Gastrocnemius medialis (tissue), 4 donors: Measurements from ENCODE around the gene CDC42. TPM values are rescaled to one million over a fixed set of nuclear protein-coding genes. Genes with fewer than 3 reads are reported as not detected.

Experiments used
- ATAC-seq, 2 donors: fragments of 150-250 bp; one replicate each; pipeline ENCODE4 v1.9.1; 2016
- DNase-seq, 2 donors: peaks; one replicate each; pipeline ENCODE4 v3.0.0-alpha.2; 2019
- H3K27ac ChIP-seq, 4 donors: fragments of 200-600 bp; sonication (generic); 1 replicate in 1 of 4; 2 replicates in 3 of 4; pipeline ENCODE4 v1.5.1; 2016 to 2018; ENCODE audit warnings: mild to moderate bottlenecking in 2 of 4, moderate library complexity in 1 of 4
- H3K27me3 ChIP-seq, 3 donors: fragments of 200-600 bp; sonication (generic) in 2 of 3; 1 replicate in 1 of 3; 2 replicates in 2 of 3; pipeline versions ENCODE4 v1.5.1 to v1.6.0; 2016 to 2019; ENCODE audit warnings: mild to moderate bottlenecking in 1 of 3, moderate library complexity in 1 of 3
- H3K36me3 ChIP-seq, 2 donors: fragments of 200-600 bp; sonication (generic) in 1 of 2; one replicate each; pipeline ENCODE4 v1.5.1; 2017 to 2018
- H3K4me1 ChIP-seq, 2 donors: fragments of 200-600 bp; sonication (generic) in 1 of 2; one replicate each; pipeline ENCODE4 v1.5.1; 2016 to 2017; ENCODE audit warnings: mild to moderate bottlenecking in 2 of 2
- H3K4me3 ChIP-seq, 4 donors: fragments of 200-600 bp; sonication (generic) in 3 of 4; 1 replicate in 1 of 4; 2 replicates in 3 of 4; pipeline ENCODE4 v1.5.1; 2016 to 2019; ENCODE audit warnings: mild to moderate bottlenecking in 2 of 4
- H3K9me3 ChIP-seq, 3 donors: fragments of 200-600 bp; sonication (generic) in 2 of 3; 1 replicate in 1 of 3; 2 replicates in 2 of 3; pipeline ENCODE4 v1.5.1; 2016 to 2019
- CTCF ChIP-seq, 5 experiments: fragments of 450-650 bp in 3 of 5; fragments of 200-600 bp in 2 of 5; sonication (generic) in 2 of 5; IDR thresholded peaks in 4 of 5; conservative IDR thresholded peaks in 1 of 5; 1 replicate in 4 of 5; 2 replicates in 1 of 5; pipeline ENCODE4 v1.5.1; 2016 to 2019; ENCODE audit warnings: antibody characterized with exemption in 5 of 5, mild to moderate bottlenecking in 3 of 5, moderate library complexity in 3 of 5
- POLR2A ChIP-seq, 2 donors: fragments of 450-650 bp; IDR thresholded peaks; one replicate each; pipeline ENCODE4 v1.6.1; 2017; ENCODE audit warnings: antibody characterized with exemption in 2 of 2, mild to moderate bottlenecking in 2 of 2, moderate library complexity in 2 of 2
- in situ Hi-C, 4 donors: fragments of 200-750 bp; cut with MboI; loops; one replicate each; pipeline versions ENCODE4 v1.15.0 to v1.8.0; 2017; ENCODE audit warnings: low sequenced_read_pairs in 4 of 4
- intact Hi-C: fragments of 100-400 bp; cut with DNase I; formaldehyde crosslinking; loops from one replicate; pipeline ENCODE4 v1.15.1; 2023; ENCODE audit warnings: low total_unique reads
- total RNA-seq, 4 donors: library from RNA; depleted of rRNA; stranded (reverse); fragments of >200 nt; gene quantifications; one replicate each; pipeline versions ENCODE4 v1.1.0 to v1.2.3, GENCODE V29; 2016

The CDC42 gene
- total RNA-seq, 4 donors from 2014 or later = 77.0 to 111 (median 108) TPM

GRCh38 chr1:22096036-22096435 lies 43.5 kb downstream of the CDC42 start:
- no peak for TF ChIP-seq CTCF (IDR thresholded peaks at IDR 0.05 in 4 of 5, conservative IDR thresholded peaks at IDR 0.05 in 1 of 5)
- no peak for TF ChIP-seq POLR2A (IDR thresholded peaks at IDR 0.05)
- H3K4me1 ChIP-seq = peaks cover 3 to 10% of the 10 kb centered on the region in 2 donors
- H3K4me3 ChIP-seq = no peak overlapping the region
- in situ Hi-C loops (no loop called here), intact Hi-C loops (no loop called here)
- H3K36me3 ChIP-seq = peaks cover 0 to 43% of the 10 kb centered on the region in 2 donors
- H3K9me3 ChIP-seq = no peaks in the 10 kb centered on the region
- H3K27me3 ChIP-seq = no peaks in the 10 kb centered on the region
- ATAC-seq = no peak
- no peak for DNase-seq
- H3K27ac ChIP-seq = no peak overlapping the region

GRCh38 chr1:22096463-22096862 lies 44.0 kb downstream of the CDC42 start:
- peaks cover 0 to 43% of the 10 kb centered on the region in 2 donors for H3K36me3 ChIP-seq
- in situ Hi-C loops = no loop called here
- ATAC-seq = no peak
- TF ChIP-seq CTCF (IDR thresholded peaks at IDR 0.05 in 4 of 5, conservative IDR thresholded peaks at IDR 0.05 in 1 of 5) (no peak), POLR2A (IDR thresholded peaks at IDR 0.05) (no peak)
- no peak for DNase-seq
- H3K27ac ChIP-seq = no peak overlapping the region
- no peaks in the 10 kb centered on the region for H3K9me3 ChIP-seq
- intact Hi-C loops = no loop called here
- no peaks in the 10 kb centered on the region for H3K27me3 ChIP-seq
- no peak overlapping the region for H3K4me3 ChIP-seq
- peaks cover 0 to 14% of the 10 kb centered on the region in 2 donors for H3K4me1 ChIP-seq

GRCh38 chr1:22098752-22099151 lies 46.2 kb downstream of the CDC42 start:
- no peak overlapping the region for H3K27ac ChIP-seq

GRCh38 chr1:22100168-22100567 lies 47.7 kb downstream of the CDC42 start:
- no peaks in the 10 kb centered on the region for H3K27me3 ChIP-seq
- DNase-seq (no peak), ATAC-seq (no peak)
- intact Hi-C loops = loop anchor here (10.0 kb wide), 1 partner anchor 315 kb away; no protein-coding TSS in a partner anchor
- no peak overlapping the region for H3K27ac ChIP-seq
- no peaks in the 10 kb centered on the region for H3K9me3 ChIP-seq
- no peak overlapping the region for H3K4me3 ChIP-seq
- peaks cover 0 to 10% of the 10 kb centered on the region in 2 donors for H3K4me1 ChIP-seq
- in situ Hi-C loops = loop anchor here in 2 of 4 donors (10.0 to 25.0 kb wide), 3 partner anchors 175 to 537 kb away; partner anchors contain the start of genes C1QA (in 2 of the 2) and C1QC (in 2 of the 2)
- TF ChIP-seq CTCF (IDR thresholded peaks at IDR 0.05 in 4 of 5, conservative IDR thresholded peaks at IDR 0.05 in 1 of 5) (no peak), POLR2A (IDR thresholded peaks at IDR 0.05) (no peak)
- H3K36me3 ChIP-seq = peaks cover 0 to 34% of the 10 kb centered on the region in 2 donors

More at GRCh38 chr1:22098752-22099151, 46.2 kb downstream of the CDC42 start:
- no peak for TF ChIP-seq CTCF (IDR thresholded peaks at IDR 0.05 in 4 of 5, conservative IDR thresholded peaks at IDR 0.05 in 1 of 5)
- no peak for TF ChIP-seq POLR2A (IDR thresholded peaks at IDR 0.05)
- intact Hi-C loops (no loop called here), in situ Hi-C loops (no loop called here)
- ATAC-seq (no peak), DNase-seq (no peak)
- Histone ChIP-seq H3K4me3 (no peak overlapping the region), H3K9me3 (no peaks in the 10 kb centered on the region), H3K4me1 (peaks cover 0 to 14% of the 10 kb centered on the region in 2 donors), H3K36me3 (peaks cover 0 to 34% of the 10 kb centered on the region in 2 donors), H3K27me3 (no peaks in the 10 kb centered on the region)
